CD14-positive monocyte (primary cell): Measurements from ENCODE around the gene ESRRA. TPM values are rescaled to one million over a fixed set of nuclear protein-coding genes. Genes with fewer than 3 reads are reported as not detected.

Experiments
- DNase-seq, 3 donors: peaks; one replicate each; pipeline ENCODE4 v3.0.0-alpha.2; 2011 to 2022
- H2AFZ ChIP-seq: 2 replicates; pipeline ENCODE4 v1.6.0; 2012; ENCODE audit warnings: mild to moderate bottlenecking, low read depth, low read length, inconsistent platforms; ENCODE audit not compliant: insufficient read depth, poor library complexity, severe bottlenecking
- H3K27ac ChIP-seq, 2 donors: 1 replicate in 1 of 2; 2 replicates in 1 of 2; pipeline ENCODE4 v1.5.1; 2012 to 2013; ENCODE audit warnings: low read length in 2 of 2, control low read depth in 1 of 2, inconsistent platforms in 1 of 2, low read depth in 1 of 2, mild to moderate bottlenecking in 1 of 2
- H3K27me3 ChIP-seq, 2 donors: one replicate each; pipeline versions ENCODE4 v1.6.0 to v1.6.1; 2011 to 2013; ENCODE audit warnings: low read length in 2 of 2; ENCODE audit not compliant: control insufficient read depth in 2 of 2, insufficient read depth in 2 of 2
- H3K36me3 ChIP-seq, 2 donors: replicated peaks in 1 of 2; 1 replicate in 1 of 2; 2 replicates in 1 of 2; pipeline versions ENCODE4 v1.5.1 to v1.6.1; 2012 to 2013; ENCODE audit warnings: low read length in 2 of 2, control low read depth in 1 of 2, inconsistent platforms in 1 of 2, mild to moderate bottlenecking in 1 of 2; ENCODE audit not compliant: insufficient read depth in 2 of 2, control insufficient read depth in 1 of 2
- H3K4me1 ChIP-seq, 2 donors: 1 replicate in 1 of 2; 2 replicates in 1 of 2; pipeline versions ENCODE4 v1.5.1 to v1.6.1; 2012 to 2013; ENCODE audit warnings: low read length in 2 of 2, control low read depth in 1 of 2, inconsistent platforms in 1 of 2, mild to moderate bottlenecking in 1 of 2, moderate library complexity in 1 of 2; ENCODE audit not compliant: insufficient read depth in 2 of 2, control insufficient read depth in 1 of 2
- H3K4me2 ChIP-seq: replicated peaks from 2 replicates; pipeline ENCODE3; 2012; ENCODE audit warnings: low read length, moderate library complexity, mild to moderate bottlenecking; ENCODE audit not compliant: poor library complexity, severe bottlenecking; ENCODE audit errors: extremely low read depth
- H3K4me3 ChIP-seq, 3 experiments: fragments of 200-600 bp in 1 of 3; sonication (generic) in 1 of 3; replicated peaks in 1 of 3; 1 replicate in 2 of 3; 2 replicates in 1 of 3; pipeline ENCODE4 v1.5.1; 2011 to 2013; ENCODE audit warnings: low read length in 3 of 3, mild to moderate bottlenecking in 3 of 3, control low read depth in 2 of 3, low read depth in 2 of 3, inconsistent platforms in 1 of 3, moderate library complexity in 1 of 3
- H3K79me2 ChIP-seq: 2 replicates; pipeline ENCODE4 v1.6.0; 2012; ENCODE audit warnings: mild to moderate bottlenecking, control low read depth, inconsistent platforms, low read length, moderate library complexity; ENCODE audit not compliant: insufficient read depth
- H3K9ac ChIP-seq: 2 replicates; pipeline ENCODE4 v1.6.0; 2017; ENCODE audit warnings: low read length, mild to moderate bottlenecking; ENCODE audit not compliant: insufficient read depth, poor library complexity, severe bottlenecking
- H3K9me3 ChIP-seq, 2 donors: replicated peaks in 1 of 2; 1 replicate in 1 of 2; 2 replicates in 1 of 2; pipeline versions ENCODE4 v1.5.1 to v1.6.1; 2012 to 2013; ENCODE audit warnings: low read length in 2 of 2, control low read depth in 1 of 2; ENCODE audit not compliant: control insufficient read depth in 1 of 2, insufficient read depth in 1 of 2
- H4K20me1 ChIP-seq: 2 replicates; pipeline ENCODE4 v1.6.0; 2012; ENCODE audit warnings: mild to moderate bottlenecking, low read length, control low read depth, moderate library complexity; ENCODE audit not compliant: insufficient read depth
- H3K27ac Mint-ChIP-seq, 7 donors: one replicate each; pipeline ENCODE4 v1.8.0; 2020; ENCODE audit warnings: mild to moderate bottlenecking in 7 of 7, mixed read lengths in 7 of 7, moderate library complexity in 6 of 7, inconsistent platforms in 2 of 7
- H3K27me3 Mint-ChIP-seq, 3 donors: one replicate each; pipeline ENCODE4 v1.8.0; 2021 to 2022; ENCODE audit warnings: low read depth in 3 of 3, mild to moderate bottlenecking in 3 of 3, mixed read lengths in 3 of 3, moderate library complexity in 3 of 3, inconsistent platforms in 1 of 3
- H3K36me3 Mint-ChIP-seq, 2 donors: one replicate each; pipeline ENCODE4 v1.8.0; 2020; ENCODE audit warnings: mixed read lengths in 2 of 2, inconsistent platforms in 1 of 2, mild to moderate bottlenecking in 1 of 2
- H3K4me1 Mint-ChIP-seq: one replicate; pipeline ENCODE4 v1.8.0; 2020; ENCODE audit warnings: mild to moderate bottlenecking, mixed read lengths
- H3K4me3 Mint-ChIP-seq, 2 donors: one replicate each; pipeline ENCODE4 v1.8.0; 2020; ENCODE audit warnings: mild to moderate bottlenecking in 2 of 2, mixed read lengths in 2 of 2, moderate library complexity in 1 of 2
- H3K9me3 Mint-ChIP-seq, 7 donors: one replicate each; pipeline ENCODE4 v1.8.0; 2020 to 2022; ENCODE audit warnings: mixed read lengths in 7 of 7, mild to moderate bottlenecking in 6 of 7, moderate library complexity in 6 of 7, inconsistent platforms in 2 of 7
- WGBS: methylation state at CpG from one replicate; pipeline ENCODE4 v1.1.5; 2013; ENCODE audit warnings: missing lambda C conversion rate; ENCODE audit not compliant: insufficient coverage; 5-methylcytosine and 5-hydroxymethylcytosine counted together
- intact Hi-C, 2 donors: fragments of 100-400 bp; cut with micrococcal nuclease; formaldehyde crosslinking; loops; one replicate each; pipeline versions ENCODE4 v1.15.0 to v1.15.1; 2023
- polyA minus RNA-seq: library from RNA; depleted of rRNA, polyadenylated mRNA; stranded (reverse); fragments of >200 nt; gene quantifications from 2 replicates; pipeline ENCODE4 v1.2.3, GENCODE V29; 2012
- polyA plus RNA-seq, 3 donors: library from polyadenylated mRNA; depleted of rRNA in 1 of 3; unstranded in 2 of 3; stranded (reverse) in 1 of 3; fragments of 300-500 nt in 2 of 3; fragments of >200 nt in 1 of 3; fragmentation: Illumina TruSeq in 2 of 3; gene quantifications; 1 replicate in 2 of 3; 2 replicates in 1 of 3; pipeline ENCODE4 v1.2.3, GENCODE V29; 2012 to 2021
- total RNA-seq, 12 experiments: library from RNA in 1 of 12; stranded (reverse) in 1 of 12; fragments of 120-200 nt in 1 of 12; gene quantifications; one replicate each; pipeline ENCODE4 v1.2.4 and lab custom pipeline; 2013 to 2026; ENCODE audit warnings: mixed read lengths in 6 of 12, inconsistent platforms in 1 of 12
- TF ChIP-seq, protein P1 (sequence below): fragments of 200-600 bp; IDR thresholded peaks from one replicate; pipeline ENCODE4 v1.8.0; 2022; ENCODE audit warnings: antibody characterized with exemption, mild to moderate bottlenecking

ESRRA gene
- 47.7 TPM for total RNA-seq (2013)
- polyA plus RNA-seq (10 to 100 TPM; 15.3 to 45.7 (median 18.3) TPM), polyA minus RNA-seq (35.9 and 38.9 TPM in 2 replicates), total RNA-seq (lab: John Stamatoyannopoulos, UW) (8.6 to 48.8 (median 36.4) reads per million in 11 experiments)

DNA sequence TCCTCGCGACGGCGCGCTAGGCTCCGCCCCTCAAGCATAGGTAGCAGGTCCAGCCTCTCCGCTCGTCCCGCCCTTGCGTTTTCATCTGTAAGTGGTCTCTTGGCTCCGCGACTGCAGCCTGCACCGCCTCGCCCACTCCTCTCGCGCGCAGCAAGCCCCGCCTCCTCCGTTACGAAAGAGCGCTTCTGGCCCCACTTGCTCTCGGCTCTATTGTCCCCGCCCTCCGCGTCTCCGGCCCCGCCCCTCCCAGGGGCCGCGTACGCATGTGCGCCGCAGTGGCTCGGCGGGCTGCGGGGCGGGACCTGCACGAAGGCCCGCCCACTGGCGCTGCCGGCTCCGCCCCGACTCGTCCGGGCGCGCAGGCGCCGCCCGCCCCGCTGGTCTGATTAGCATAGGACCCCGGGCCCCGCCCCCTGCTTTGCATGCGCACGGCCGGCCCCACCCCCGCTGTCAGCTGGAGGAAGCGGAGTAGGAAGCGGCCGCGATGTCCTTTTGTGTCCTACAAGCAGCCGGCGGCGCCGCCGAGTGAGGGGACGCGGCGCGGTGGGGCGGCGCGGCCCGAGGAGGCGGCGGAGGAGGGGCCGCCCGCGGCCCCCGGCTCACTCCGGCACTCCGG, at the start of gene ESRRA:
Gene ESRRA (plus strand): TSS at position 450 of the 616 bp plus-strand sequence. CDS start 1,656 bp downstream, outside the sequence.
- H3K27ac ChIP-seq = peak within 1 kb of the TSS; percentile 96 to 97
- peaks cover 9 to 22% of the 10 kb centered on the region in 2 donors for H3K36me3 ChIP-seq
- H3K79me2 ChIP-seq = peaks cover 39% of the 10 kb centered on the region
- intact Hi-C loops = loop anchor here (1.0 to 5.0 kb wide), 5 partner anchors 12 to 99 kb away; partner anchors contain the start of genes FERMT3 (in 2 of the 2), CCDC88B (in 1 of the 2), FKBP2 (in 1 of the 2) and TRMT112 (in 1 of the 2)
- peak; percentile 97 to 98 (median 98) for DNase-seq
- TF ChIP-seq, protein P1, sequence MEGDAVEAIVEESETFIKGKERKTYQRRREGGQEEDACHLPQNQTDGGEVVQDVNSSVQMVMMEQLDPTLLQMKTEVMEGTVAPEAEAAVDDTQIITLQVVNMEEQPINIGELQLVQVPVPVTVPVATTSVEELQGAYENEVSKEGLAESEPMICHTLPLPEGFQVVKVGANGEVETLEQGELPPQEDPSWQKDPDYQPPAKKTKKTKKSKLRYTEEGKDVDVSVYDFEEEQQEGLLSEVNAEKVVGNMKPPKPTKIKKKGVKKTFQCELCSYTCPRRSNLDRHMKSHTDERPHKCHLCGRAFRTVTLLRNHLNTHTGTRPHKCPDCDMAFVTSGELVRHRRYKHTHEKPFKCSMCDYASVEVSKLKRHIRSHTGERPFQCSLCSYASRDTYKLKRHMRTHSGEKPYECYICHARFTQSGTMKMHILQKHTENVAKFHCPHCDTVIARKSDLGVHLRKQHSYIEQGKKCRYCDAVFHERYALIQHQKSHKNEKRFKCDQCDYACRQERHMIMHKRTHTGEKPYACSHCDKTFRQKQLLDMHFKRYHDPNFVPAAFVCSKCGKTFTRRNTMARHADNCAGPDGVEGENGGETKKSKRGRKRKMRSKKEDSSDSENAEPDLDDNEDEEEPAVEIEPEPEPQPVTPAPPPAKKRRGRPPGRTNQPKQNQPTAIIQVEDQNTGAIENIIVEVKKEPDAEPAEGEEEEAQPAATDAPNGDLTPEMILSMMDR = no peak
- H3K36me3 Mint-ChIP-seq = peaks cover 10 to 18% of the 10 kb centered on the region in 2 donors
- peaks cover 39 to 47% of the 10 kb centered on the region in 2 donors for H3K4me1 ChIP-seq
- peak within 1 kb of the TSS; percentile 46 to 91 (median 90) for H3K4me3 ChIP-seq
- H3K4me2 ChIP-seq = peak within 1 kb of the TSS; percentile 97
- WGBS = under 1% methylated on average over 81 of the region's 81 CpGs
- peak within 1 kb of the TSS; percentile 96 to 99 (median 99) for H3K27ac Mint-ChIP-seq
- H3K4me3 Mint-ChIP-seq = peak within 1 kb of the TSS; percentile 96 to 97
- H3K9me3 ChIP-seq = no peaks in the 10 kb centered on the region
- H3K27me3 Mint-ChIP-seq = peaks cover 13 to 22% (median 21%) of the 10 kb centered on the region in 3 donors
- peaks cover 5 to 8% of the 10 kb centered on the region in 2 donors for H3K27me3 ChIP-seq
- H3K9ac ChIP-seq = peak within 1 kb of the TSS; percentile 83
- H3K9me3 Mint-ChIP-seq = peaks cover 0 to 7% (median 1%) of the 10 kb centered on the region in 7 donors
- H4K20me1 ChIP-seq = peaks cover 36% of the 10 kb centered on the region
- peaks cover 47% of the 10 kb centered on the region for H3K4me1 Mint-ChIP-seq
- H2AFZ ChIP-seq = peak within 1 kb of the TSS; percentile 66

DNA sequence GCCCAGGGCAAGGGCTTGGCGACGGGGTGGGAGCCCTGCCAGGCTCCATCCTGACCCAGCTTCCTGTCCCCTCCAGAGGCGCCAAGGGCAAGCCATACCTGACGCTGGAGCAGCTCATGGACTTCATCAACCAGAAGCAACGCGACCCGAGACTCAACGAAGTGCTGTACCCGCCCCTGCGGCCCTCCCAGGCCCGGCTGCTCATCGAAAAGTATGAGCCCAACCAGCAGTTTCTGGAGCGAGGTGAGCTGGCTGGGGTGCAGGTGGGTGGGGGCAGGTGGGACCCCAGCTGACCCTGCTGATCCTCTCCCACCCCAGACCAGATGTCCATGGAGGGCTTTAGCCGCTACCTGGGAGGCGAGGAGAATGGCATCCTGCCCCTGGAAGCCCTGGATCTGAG, 49.0 kb upstream of the ESRRA start:
- Histone ChIP-seq H3K4me3 (no peak overlapping the region), H3K36me3 (peaks cover 59 to 68% of the 10 kb centered on the region in 2 donors), H3K27me3 (no peaks in the 10 kb centered on the region), H3K9me3 (no peaks in the 10 kb centered on the region), H3K4me2 (no peak overlapping the region), H4K20me1 (peaks cover 34% of the 10 kb centered on the region), H3K9ac (no peak overlapping the region), H3K27ac (no peak overlapping the region), H2AFZ (no peak overlapping the region), H3K79me2 (peaks cover 18% of the 10 kb centered on the region), H3K4me1 (peaks cover 18 to 26% of the 10 kb centered on the region in 2 donors)
- TF ChIP-seq, protein P1 = no peak
- Mint-ChIP-seq H3K36me3 (peaks cover 45 to 67% of the 10 kb centered on the region in 2 donors), H3K4me3 (no peak overlapping the region), H3K9me3 (peaks cover 0 to 4% (median 0%) of the 10 kb centered on the region in 7 donors), H3K27me3 (peaks cover 0 to 1% (median 0%) of the 10 kb centered on the region in 3 donors), H3K4me1 (peaks cover 21% of the 10 kb centered on the region), H3K27ac (no peak overlapping the region)
- intact Hi-C loops = no loop called here
- no peak for DNase-seq
- WGBS = 82% methylated on average over 7 of the region's 15 CpGs
